NCI-H526 treated with DMSO at 0.1 percent for 48 hours (cell line): ENCODE data around the gene OR4F6.
"Not testable (repeated sequence)": the region's sequence is repeated elsewhere in the genome, so short reads cannot be mapped to it uniquely, and the experiment has no call there.

Experiments
- DNase-seq: peaks from one replicate; lab custom pipeline; 2025; lab: John Stamatoyannopoulos, UW

OR4F6 gene

GRCh38 chr15:101803209-101803608, at the start of gene OR4F6:
Gene OR4F6 (plus strand): TSS chr15:101803509. CDS start chr15:101805720, 2,211 bp downstream.
- DNase-seq = no peak

GRCh38 chr15:101764669-101765339, 38.5 kb upstream of the OR4F6 start:
- DNase-seq = not testable (repeated sequence)

GRCh38 chr15:101765340-101765671, 38.0 kb upstream of the OR4F6 start:
- not testable (repeated sequence) for DNase-seq

- no peak for DNase-seq
Observed at GRCh38 chr15:101765772-101766456, 37.4 kb upstream of the OR4F6 start.

- not testable (repeated sequence) for DNase-seq
Observed at GRCh38 chr15:101767083-101767640, 36.1 kb upstream of the OR4F6 start.

- DNase-seq = no peak
Observed at GRCh38 chr15:101772921-101773320, 30.4 kb upstream of the OR4F6 start.

- DNase-seq = peak; percentile 5
Observed at GRCh38 chr15:101773496-101774100, 29.7 kb upstream of the OR4F6 start.

GRCh38 chr15:101775136-101775535, 28.2 kb upstream of the OR4F6 start:
- DNase-seq = no peak

- DNase-seq = not testable (repeated sequence)
Observed at GRCh38 chr15:101778576-101778975, 24.7 kb upstream of the OR4F6 start.

- not testable (repeated sequence) for DNase-seq
Observed at GRCh38 chr15:101780225-101780624, 23.1 kb upstream of the OR4F6 start.

GRCh38 chr15:101781928-101782327, 21.4 kb upstream of the OR4F6 start:
- DNase-seq = no peak

- no peak for DNase-seq
Observed at GRCh38 chr15:101784644-101785043, 18.7 kb upstream of the OR4F6 start.

GRCh38 chr15:101786422-101786821, 16.9 kb upstream of the OR4F6 start:
- DNase-seq = not testable (repeated sequence)

- not testable (repeated sequence) for DNase-seq
Observed at GRCh38 chr15:101788001-101788400, 15.3 kb upstream of the OR4F6 start.

GRCh38 chr15:101788503-101789269, 14.6 kb upstream of the OR4F6 start:
- DNase-seq = not testable (repeated sequence)

- not testable (repeated sequence) for DNase-seq
Observed at GRCh38 chr15:101790748-101791147, 12.6 kb upstream of the OR4F6 start.

- DNase-seq = peak; percentile 58
Observed at GRCh38 chr15:101793981-101794380, 9.3 kb upstream of the OR4F6 start.

- no peak for DNase-seq
Observed at GRCh38 chr15:101795455-101795854, 7.9 kb upstream of the OR4F6 start.

- no peak for DNase-seq
Observed at GRCh38 chr15:101799665-101800064, 3.6 kb upstream of the OR4F6 start.

GRCh38 chr15:101801048-101801447, 2.3 kb upstream of the OR4F6 start:
- no peak for DNase-seq

- DNase-seq = no peak
Observed at GRCh38 chr15:101803676-101804075, 367 bp downstream of the OR4F6 start.

- DNase-seq = no peak
Observed at GRCh38 chr15:101804375-101804774, 1.1 kb downstream of the OR4F6 start.
